Central memory CD8-positive, alpha-beta T cell (primary cell): ENCODE results near the gene FURIN.

Experiments
- ATAC-seq: fragments of 150-1000 bp; cut with Tn5 transposase; replicated peaks from 2 replicates; pipeline ENCODE4 v1.10.0; 2022; ENCODE audit warnings: mild to moderate bottlenecking, moderate FRiP score, moderate number of reproducible peaks; ENCODE audit not compliant: poor library complexity, severe bottlenecking; ENCODE audit errors: extremely low read depth
- DNase-seq, 2 donors: peaks; one replicate each; pipeline ENCODE4 v3.0.0; 2021; ENCODE audit warnings: low spot score in 2 of 2
- H3K27ac Mint-ChIP-seq: one replicate; pipeline ENCODE4 v1.8.0; 2022; ENCODE audit warnings: low read depth, mild to moderate bottlenecking, moderate library complexity, mixed read lengths
- H3K27me3 Mint-ChIP-seq: one replicate; pipeline ENCODE4 v1.8.0; 2022; ENCODE audit warnings: mixed read lengths
- H3K36me3 Mint-ChIP-seq: one replicate; pipeline ENCODE4 v1.8.0; 2022; ENCODE audit warnings: mild to moderate bottlenecking, moderate library complexity, mixed read lengths; ENCODE audit not compliant: insufficient read depth
- H3K4me1 Mint-ChIP-seq: one replicate; pipeline ENCODE4 v1.8.0; 2022; ENCODE audit warnings: mixed read lengths
- H3K4me3 Mint-ChIP-seq: one replicate; pipeline ENCODE4 v1.8.0; 2022; ENCODE audit warnings: mild to moderate bottlenecking, moderate library complexity, mixed read lengths
- H3K9me3 Mint-ChIP-seq: one replicate; pipeline ENCODE4 v1.8.0; 2022; ENCODE audit warnings: mixed read lengths

Gene FURIN

DNA sequence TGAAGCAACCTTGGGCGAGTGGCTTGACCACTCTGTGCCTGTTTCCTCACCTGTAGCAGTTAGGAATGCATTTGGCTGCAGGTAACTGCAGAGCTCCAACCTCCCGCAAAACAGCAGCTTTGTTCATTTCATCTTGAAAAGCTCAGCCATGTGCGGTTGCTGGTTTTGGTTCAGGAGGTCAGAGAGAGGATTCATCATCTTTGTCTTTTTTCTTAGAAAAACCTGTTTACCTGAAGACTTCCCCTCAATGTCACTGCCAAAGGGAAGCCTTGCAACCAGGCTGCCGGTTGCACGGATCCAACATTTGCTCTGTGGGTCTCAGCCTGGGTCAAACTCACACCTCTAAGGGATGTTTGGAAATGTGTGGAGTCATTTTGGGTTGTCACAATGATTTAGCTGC lies 16.4 kb upstream of the FURIN start:
- H3K4me3 Mint-ChIP-seq = peak overlapping the region; percentile 41
- H3K9me3 Mint-ChIP-seq = no peaks in the 10 kb centered on the region
- H3K27ac Mint-ChIP-seq = peak overlapping the region; percentile 91
- peaks cover 3% of the 10 kb centered on the region for H3K36me3 Mint-ChIP-seq
- peaks cover 32% of the 10 kb centered on the region for H3K4me1 Mint-ChIP-seq
- peaks cover 13% of the 10 kb centered on the region for H3K27me3 Mint-ChIP-seq
- no peak for DNase-seq
- ATAC-seq = no peak

DNA sequence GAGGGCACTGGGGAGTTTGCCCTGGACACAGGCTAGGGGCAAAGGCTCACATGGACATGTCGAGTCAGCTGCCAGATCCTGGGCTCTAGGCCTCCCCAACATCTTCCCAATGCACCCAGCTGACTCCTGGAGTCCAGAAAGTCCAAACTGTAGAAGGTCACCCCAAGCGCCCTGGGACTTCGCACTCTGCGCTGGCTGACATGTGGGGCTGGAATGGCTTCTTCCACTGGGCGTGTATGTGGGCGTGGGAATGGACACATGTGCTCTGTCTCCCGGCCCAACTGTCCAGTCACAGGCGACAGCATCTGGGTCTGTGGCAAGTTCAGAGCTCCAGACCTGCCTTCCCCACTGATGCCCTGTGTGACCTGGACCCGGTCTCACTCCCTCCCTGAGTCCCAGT lies 13.2 kb upstream of the FURIN start:
- H3K9me3 Mint-ChIP-seq = no peaks in the 10 kb centered on the region
- no peak overlapping the region for H3K4me3 Mint-ChIP-seq
- H3K27me3 Mint-ChIP-seq = peaks cover 13% of the 10 kb centered on the region
- no peak overlapping the region for H3K27ac Mint-ChIP-seq
- ATAC-seq = no peak
- H3K36me3 Mint-ChIP-seq = peaks cover 1% of the 10 kb centered on the region
- H3K4me1 Mint-ChIP-seq = peaks cover 34% of the 10 kb centered on the region
- no peak for DNase-seq

DNA sequence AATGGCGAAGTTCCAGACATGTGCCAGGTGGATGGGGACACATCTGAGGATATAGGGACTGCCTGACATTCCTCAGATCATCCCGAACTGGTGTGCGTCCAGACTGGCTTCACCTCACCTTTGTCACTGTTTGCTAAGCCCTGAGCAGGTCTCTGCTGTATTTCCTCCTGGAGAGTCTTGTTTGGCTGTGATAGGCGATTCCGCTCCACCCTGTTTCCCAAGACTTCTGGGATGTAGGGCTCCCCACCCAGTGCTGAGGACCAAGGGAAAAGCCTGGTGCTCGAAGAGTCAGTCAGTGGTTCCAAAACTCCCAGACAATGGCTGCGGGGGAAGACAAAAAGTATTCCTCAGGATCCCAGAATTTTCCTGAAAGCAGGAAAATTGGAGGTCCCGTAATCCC lies 11.1 kb upstream of the FURIN start:
- H3K4me1 Mint-ChIP-seq = peaks cover 20% of the 10 kb centered on the region
- no peaks in the 10 kb centered on the region for H3K27me3 Mint-ChIP-seq
- H3K27ac Mint-ChIP-seq = peak overlapping the region; percentile 61
- H3K36me3 Mint-ChIP-seq = peaks cover 1% of the 10 kb centered on the region
- no peak overlapping the region for H3K4me3 Mint-ChIP-seq
- ATAC-seq (no peak), DNase-seq (no peak)
- no peaks in the 10 kb centered on the region for H3K9me3 Mint-ChIP-seq

DNA sequence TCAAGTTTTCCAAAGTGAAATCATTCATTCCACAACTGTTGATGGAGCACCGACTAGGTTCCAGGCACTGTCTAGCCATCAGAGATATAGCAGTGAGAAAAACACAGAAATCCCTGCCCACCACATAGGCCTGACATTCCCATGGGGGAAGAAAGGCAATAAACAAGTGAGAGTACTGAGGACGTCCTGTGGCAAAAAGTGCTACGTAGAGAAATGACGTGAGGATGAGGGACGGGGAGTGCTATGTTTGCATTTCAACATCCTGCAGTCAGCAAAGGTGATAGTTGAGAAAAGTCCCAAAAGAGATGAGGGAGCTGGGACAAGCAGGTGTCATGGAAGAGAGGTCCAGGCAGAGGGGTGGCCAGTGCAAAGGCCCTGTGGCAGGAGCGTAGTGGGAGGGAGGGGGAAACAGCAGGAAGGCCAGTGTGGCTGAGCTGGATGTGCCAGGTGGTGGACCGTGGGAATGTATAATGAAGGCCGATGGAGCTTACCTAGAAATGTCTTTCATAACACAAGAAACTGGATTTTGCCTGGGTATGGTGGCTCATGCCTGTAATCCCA lies 10.4 kb upstream of the FURIN start:
- H3K4me3 Mint-ChIP-seq = no peak overlapping the region
- ATAC-seq (no peak), DNase-seq (no peak)
- H3K36me3 Mint-ChIP-seq = peaks cover 1% of the 10 kb centered on the region
- no peaks in the 10 kb centered on the region for H3K9me3 Mint-ChIP-seq
- H3K27me3 Mint-ChIP-seq = no peaks in the 10 kb centered on the region
- no peak overlapping the region for H3K27ac Mint-ChIP-seq
- peaks cover 14% of the 10 kb centered on the region for H3K4me1 Mint-ChIP-seq

DNA sequence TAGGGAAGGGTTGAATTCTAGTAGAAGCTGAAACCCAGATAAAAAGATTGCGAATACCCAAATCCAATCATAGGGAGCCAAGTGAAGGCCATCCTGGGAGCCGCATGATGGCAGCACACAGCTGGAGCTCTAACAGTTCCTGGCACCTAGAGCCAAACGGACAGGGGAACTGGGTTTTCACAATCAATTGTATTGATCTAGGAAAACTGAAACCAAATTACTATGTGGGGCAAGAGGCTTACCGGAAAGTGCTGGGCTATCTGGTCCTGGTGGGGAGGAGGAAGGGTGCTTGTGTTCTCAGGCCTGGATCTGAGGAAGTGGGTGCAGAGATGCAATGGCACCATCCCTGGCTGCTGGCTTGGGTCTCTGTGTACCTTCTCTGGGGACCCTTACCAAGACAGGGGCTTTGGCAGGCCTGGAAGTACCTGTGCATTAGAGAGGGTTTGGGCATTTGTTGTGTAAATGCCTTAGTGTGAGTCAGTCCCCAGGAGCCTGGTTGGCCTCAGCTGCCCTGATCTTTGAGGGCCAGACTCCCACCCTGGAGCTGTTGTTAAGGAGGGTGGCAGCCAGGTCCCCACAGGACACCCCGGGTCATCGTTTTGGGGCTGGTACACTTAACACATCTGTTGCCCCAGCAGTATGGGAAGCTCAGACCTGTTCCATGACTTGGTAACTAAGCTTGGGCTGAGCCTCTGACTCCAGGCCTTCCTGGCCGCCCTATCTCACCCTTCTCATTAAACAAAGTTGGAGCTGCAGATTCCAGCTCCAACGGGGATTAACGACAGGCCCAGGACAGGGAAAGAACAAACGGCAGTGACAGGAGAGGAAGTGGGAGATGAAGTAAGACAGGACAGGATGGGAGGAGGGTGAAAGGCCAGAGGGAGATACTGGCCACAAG lies 8.9 kb upstream of the FURIN start:
- ATAC-seq (no peak), DNase-seq (no peak)
- no peaks in the 10 kb centered on the region for H3K27me3 Mint-ChIP-seq
- peaks cover under 1% of the 10 kb centered on the region for H3K36me3 Mint-ChIP-seq
- H3K9me3 Mint-ChIP-seq = no peaks in the 10 kb centered on the region
- no peak overlapping the region for H3K27ac Mint-ChIP-seq
- no peak overlapping the region for H3K4me3 Mint-ChIP-seq
- peaks cover 10% of the 10 kb centered on the region for H3K4me1 Mint-ChIP-seq

- H3K36me3 Mint-ChIP-seq = no peaks in the 10 kb centered on the region
- peaks cover 2% of the 10 kb centered on the region for H3K27me3 Mint-ChIP-seq
- H3K9me3 Mint-ChIP-seq = no peaks in the 10 kb centered on the region
- no peak for ATAC-seq
- no peak overlapping the region for H3K4me3 Mint-ChIP-seq
- no peak overlapping the region for H3K27ac Mint-ChIP-seq
- peaks cover 10% of the 10 kb centered on the region for H3K4me1 Mint-ChIP-seq
- DNase-seq = no peak
Measured at GRCh38 chr15:90860450-90860849, 7.9 kb upstream of the FURIN start.

DNA sequence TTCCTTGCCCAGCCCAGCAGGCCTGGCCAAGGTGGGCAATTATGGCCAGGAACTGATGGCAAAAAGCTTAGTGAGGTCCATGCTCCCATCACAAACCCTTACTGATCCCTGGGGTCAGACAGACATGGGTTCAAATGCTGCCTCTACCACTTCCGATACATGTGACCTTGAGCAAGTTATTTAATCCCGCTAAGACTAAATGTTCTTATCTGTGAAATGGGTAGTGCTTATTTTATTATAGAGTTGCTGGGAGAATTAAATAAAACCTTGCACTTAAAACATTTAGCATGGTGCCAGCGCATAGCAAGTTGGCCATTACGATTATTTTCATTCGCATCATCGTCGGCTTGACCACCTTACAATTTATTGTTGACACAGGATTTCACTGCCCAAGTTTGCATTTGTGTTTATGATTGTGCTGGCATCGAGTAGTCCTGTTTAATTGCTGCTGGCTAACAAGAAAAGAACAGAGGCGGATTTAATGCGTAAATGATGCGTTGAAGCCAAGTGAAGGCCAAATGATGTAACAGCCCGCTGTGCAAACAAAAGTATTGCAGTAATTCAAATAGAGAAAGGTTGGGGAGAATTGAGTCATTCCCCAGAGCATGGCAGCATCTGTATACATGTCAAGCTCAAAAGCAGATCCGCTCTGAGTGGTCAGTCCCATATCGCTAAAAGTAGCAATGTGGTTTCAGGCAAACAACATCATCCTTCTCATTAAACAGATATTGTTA lies 7.3 kb upstream of the FURIN start:
- no peaks in the 10 kb centered on the region for H3K36me3 Mint-ChIP-seq
- H3K27me3 Mint-ChIP-seq = peaks cover 9% of the 10 kb centered on the region
- H3K4me1 Mint-ChIP-seq = peaks cover 10% of the 10 kb centered on the region
- ATAC-seq (no peak), DNase-seq (no peak)
- no peak overlapping the region for H3K27ac Mint-ChIP-seq
- H3K9me3 Mint-ChIP-seq = no peaks in the 10 kb centered on the region
- H3K4me3 Mint-ChIP-seq = no peak overlapping the region

DNA sequence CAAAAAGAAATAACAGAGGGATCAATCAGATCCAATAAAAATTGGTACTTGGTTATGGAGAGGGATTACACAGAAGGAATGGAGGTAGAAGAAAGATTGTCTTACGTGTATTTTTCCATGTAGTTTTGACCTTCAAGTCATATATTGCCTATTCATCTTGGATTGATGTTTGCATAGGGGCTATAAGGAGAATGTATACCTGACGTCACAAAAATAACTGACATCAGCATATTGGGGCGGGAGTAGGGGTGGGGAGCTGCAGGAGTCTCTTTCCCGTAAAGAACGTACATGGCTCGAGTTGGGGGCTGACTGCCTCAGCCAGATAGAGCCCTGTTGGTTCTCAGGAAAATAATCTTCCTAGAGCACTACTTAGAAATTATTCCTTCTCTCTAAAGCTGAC lies 5.9 kb upstream of the FURIN start:
- no peaks in the 10 kb centered on the region for H3K36me3 Mint-ChIP-seq
- no peaks in the 10 kb centered on the region for H3K9me3 Mint-ChIP-seq
- H3K4me3 Mint-ChIP-seq = no peak overlapping the region
- DNase-seq = no peak
- no peak overlapping the region for H3K27ac Mint-ChIP-seq
- no peaks in the 10 kb centered on the region for H3K4me1 Mint-ChIP-seq
- no peak for ATAC-seq
- peaks cover 22% of the 10 kb centered on the region for H3K27me3 Mint-ChIP-seq

- H3K27ac Mint-ChIP-seq = no peak overlapping the region
- DNase-seq (no peak), ATAC-seq (no peak)
- no peaks in the 10 kb centered on the region for H3K36me3 Mint-ChIP-seq
- H3K9me3 Mint-ChIP-seq = no peaks in the 10 kb centered on the region
- H3K27me3 Mint-ChIP-seq = peaks cover 26% of the 10 kb centered on the region
- no peak overlapping the region for H3K4me3 Mint-ChIP-seq
- peaks cover 3% of the 10 kb centered on the region for H3K4me1 Mint-ChIP-seq
Measured at GRCh38 chr15:90862964-90863778, 5.2 kb upstream of the FURIN start.

DNA sequence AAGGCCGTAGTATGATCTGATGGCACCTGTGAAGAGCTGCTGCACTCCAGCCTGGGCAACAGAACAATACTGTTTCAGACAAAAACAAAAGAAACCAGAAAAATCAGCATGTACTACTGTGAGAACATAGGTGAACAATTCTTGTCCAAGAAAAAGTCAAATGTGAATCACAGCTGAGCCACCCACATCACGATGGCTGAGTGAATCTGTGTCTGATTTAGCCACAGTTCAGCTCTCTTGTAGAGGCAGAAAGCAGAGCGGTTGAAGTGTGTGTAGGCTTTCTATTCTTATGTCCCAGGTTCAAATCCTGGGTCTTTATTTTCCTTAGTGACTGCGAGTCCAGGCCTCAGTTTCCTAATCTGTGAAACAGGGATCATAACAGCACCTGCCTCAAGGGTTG lies 4.4 kb upstream of the FURIN start:
- Mint-ChIP-seq H3K4me3 (no peak overlapping the region), H3K27me3 (peaks cover 26% of the 10 kb centered on the region), H3K36me3 (no peaks in the 10 kb centered on the region), H3K4me1 (peaks cover 8% of the 10 kb centered on the region), H3K27ac (no peak overlapping the region), H3K9me3 (no peaks in the 10 kb centered on the region)
- ATAC-seq (no peak), DNase-seq (no peak)

DNA sequence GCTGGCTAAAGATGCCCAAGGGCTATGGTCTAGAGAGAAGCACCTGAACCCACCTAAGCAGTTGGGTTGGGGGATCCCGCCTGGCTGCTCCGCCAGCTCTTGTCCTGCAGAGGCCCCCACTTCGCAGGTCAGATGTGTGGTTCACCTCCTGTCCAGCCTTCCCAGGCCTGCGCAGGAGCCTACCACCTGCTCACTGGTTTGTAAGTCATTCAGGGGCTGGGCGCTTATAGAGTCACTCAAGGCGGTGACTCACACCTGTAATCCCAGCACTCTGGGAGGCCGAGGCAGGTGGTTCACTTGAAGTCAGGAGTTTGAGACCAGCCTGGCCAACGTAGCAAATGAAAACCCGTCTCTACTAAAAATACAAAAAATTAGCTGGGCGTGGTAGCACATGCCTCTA lies 3.9 kb upstream of the FURIN start:
- ATAC-seq = no peak
- H3K9me3 Mint-ChIP-seq = no peaks in the 10 kb centered on the region
- H3K4me1 Mint-ChIP-seq = peaks cover 9% of the 10 kb centered on the region
- H3K36me3 Mint-ChIP-seq = no peaks in the 10 kb centered on the region
- H3K27me3 Mint-ChIP-seq = peaks cover 26% of the 10 kb centered on the region
- H3K27ac Mint-ChIP-seq = no peak overlapping the region
- H3K4me3 Mint-ChIP-seq = no peak overlapping the region
- no peak for DNase-seq

DNA sequence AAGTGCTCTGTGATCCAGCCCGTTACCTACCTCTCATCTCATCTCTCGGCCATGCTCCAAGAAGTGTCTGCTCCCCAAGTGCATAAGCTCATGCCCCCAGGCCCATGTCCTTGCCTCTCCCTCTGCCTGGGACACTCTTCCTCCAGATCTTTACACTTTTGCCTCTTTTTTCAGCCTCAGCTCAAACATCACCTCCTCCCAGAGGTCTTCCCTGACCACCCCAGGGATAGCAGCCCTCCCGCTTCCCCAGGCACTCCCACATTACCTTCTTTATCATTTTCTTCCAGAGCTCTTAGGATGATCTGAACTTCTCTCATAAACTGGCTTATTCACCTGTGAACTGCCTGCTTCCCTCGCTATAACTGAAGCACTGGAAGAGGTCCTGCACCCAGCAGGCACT lies 2.7 kb upstream of the FURIN start:
- Mint-ChIP-seq H3K9me3 (no peaks in the 10 kb centered on the region), H3K27ac (no peak overlapping the region), H3K27me3 (peaks cover 26% of the 10 kb centered on the region), H3K4me1 (peaks cover 21% of the 10 kb centered on the region), H3K4me3 (no peak overlapping the region), H3K36me3 (peaks cover 4% of the 10 kb centered on the region)
- no peak for ATAC-seq
- DNase-seq = no peak
